KMS-11 (cell line): ENCODE data around the gene SEC22A.

Source experiments
- H2AFZ ChIP-seq: fragments of 200-600 bp; sonication (generic); 2 replicates; pipeline ENCODE4 v1.6.1; 2016; ENCODE audit warnings: antibody characterized with exemption, mixed run types, low read depth
- H3K27ac ChIP-seq: fragments of 200-600 bp; sonication (generic); 2 replicates; pipeline ENCODE4 v1.6.1; 2016; ENCODE audit warnings: mild to moderate bottlenecking, mixed run types
- H3K27me3 ChIP-seq: fragments of 200-600 bp; sonication (generic); 2 replicates; pipeline ENCODE4 v1.6.1; 2017; ENCODE audit warnings: mild to moderate bottlenecking, low read depth, mixed run types, moderate library complexity; ENCODE audit not compliant: insufficient read depth
- H3K36me3 ChIP-seq: fragments of 200-600 bp; sonication (generic); 2 replicates; pipeline ENCODE4 v1.6.1; 2017; ENCODE audit warnings: mild to moderate bottlenecking, mixed run types; ENCODE audit not compliant: insufficient read depth
- H3K4me1 ChIP-seq: fragments of 200-600 bp; sonication (generic); 2 replicates; pipeline ENCODE4 v1.6.1; 2016; ENCODE audit warnings: mild to moderate bottlenecking, low read depth, mixed run types; ENCODE audit not compliant: poor library complexity, severe bottlenecking
- H3K4me2 ChIP-seq: fragments of 200-600 bp; sonication (generic); 2 replicates; pipeline ENCODE4 v1.7.0; 2016; ENCODE audit warnings: mild to moderate bottlenecking, mixed run types
- H3K4me3 ChIP-seq: fragments of 200-600 bp; sonication (generic); IDR thresholded peaks from 2 replicates; pipeline ENCODE4 v1.6.1; 2017; ENCODE audit warnings: low read depth, low read length, mixed read lengths; ENCODE audit not compliant: insufficient read depth
- H3K79me2 ChIP-seq: fragments of 200-600 bp; sonication (generic); 2 replicates; pipeline ENCODE4 v1.6.1; 2016; ENCODE audit warnings: low read depth, mixed run types; ENCODE audit not compliant: insufficient read depth
- H3K9ac ChIP-seq: fragments of 200-600 bp; sonication (generic); 2 replicates; pipeline ENCODE4 v1.6.1; 2016; ENCODE audit warnings: mild to moderate bottlenecking, mixed run types
- H4K20me1 ChIP-seq: fragments of 200-600 bp; sonication (generic); 2 replicates; pipeline ENCODE4 v1.6.1; 2016; ENCODE audit warnings: mild to moderate bottlenecking, mixed run types; ENCODE audit not compliant: insufficient read depth
- CTCF ChIP-seq: fragments of 200-600 bp; sonication (generic); conservative IDR thresholded peaks from 2 replicates; pipeline ENCODE4 v1.6.1; 2017; ENCODE audit warnings: low read depth, mild to moderate bottlenecking, antibody characterized with exemption, low read length, moderate library complexity, mixed read lengths

SEC22A gene

GRCh38 chr3:123262868-123263267 is 61.1 kb downstream of the SEC22A start:
- no peak overlapping the region for H3K4me2 ChIP-seq
- no peaks in the 10 kb centered on the region for H3K79me2 ChIP-seq
- H2AFZ ChIP-seq: no peak overlapping the region
- no peaks in the 10 kb centered on the region for H4K20me1 ChIP-seq
- no peak overlapping the region for H3K4me3 ChIP-seq
- H3K9ac ChIP-seq: no peak overlapping the region
- no peak for TF ChIP-seq CTCF
- no peaks in the 10 kb centered on the region for H3K36me3 ChIP-seq
- H3K4me1 ChIP-seq: peaks cover 17% of the 10 kb centered on the region
- H3K27me3 ChIP-seq: no peaks in the 10 kb centered on the region
- H3K27ac ChIP-seq: no peak overlapping the region

DNA sequence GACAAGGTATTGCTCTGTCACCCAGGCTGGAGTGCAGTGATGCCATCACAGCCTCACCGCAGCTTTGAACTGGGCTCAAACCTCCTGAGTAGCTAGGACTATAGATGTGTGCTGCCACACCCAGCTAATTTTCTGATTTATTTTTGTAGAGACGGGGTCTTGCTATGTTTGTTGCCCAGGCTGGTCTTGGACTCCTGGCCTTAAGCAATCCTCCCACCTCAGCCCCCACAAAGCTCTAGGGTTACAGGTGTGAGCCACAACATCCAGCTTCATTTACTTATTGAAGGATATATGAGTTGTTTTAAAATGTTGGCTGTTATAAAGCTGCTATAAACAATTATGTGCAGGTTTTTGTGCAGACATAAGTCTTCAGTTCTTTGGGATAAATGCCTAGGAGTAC is 62.2 kb downstream of the SEC22A start:
- no peak for TF ChIP-seq CTCF
- Histone ChIP-seq H3K36me3 (no peaks in the 10 kb centered on the region), H3K4me3 (no peak overlapping the region), H3K4me1 (peaks cover 13% of the 10 kb centered on the region), H4K20me1 (no peaks in the 10 kb centered on the region), H2AFZ (no peak overlapping the region), H3K79me2 (no peaks in the 10 kb centered on the region), H3K27ac (no peak overlapping the region), H3K4me2 (no peak overlapping the region), H3K9ac (no peak overlapping the region), H3K27me3 (no peaks in the 10 kb centered on the region)

- Histone ChIP-seq H3K4me3 (no peak overlapping the region), H3K27ac (no peak overlapping the region), H3K79me2 (no peaks in the 10 kb centered on the region), H3K27me3 (no peaks in the 10 kb centered on the region), H3K4me1 (no peaks in the 10 kb centered on the region), H4K20me1 (no peaks in the 10 kb centered on the region), H3K36me3 (no peaks in the 10 kb centered on the region), H2AFZ (no peak overlapping the region), H3K9ac (no peak overlapping the region), H3K4me2 (no peak overlapping the region)
- no peak for TF ChIP-seq CTCF
These were observed 66.1 kb downstream of the SEC22A start for GRCh38 chr3:123267821-123268220.

GRCh38 chr3:123270818-123271217 is 69.1 kb downstream of the SEC22A start:
- Histone ChIP-seq H3K4me1 (no peaks in the 10 kb centered on the region), H3K79me2 (no peaks in the 10 kb centered on the region), H3K9ac (no peak overlapping the region), H4K20me1 (no peaks in the 10 kb centered on the region), H2AFZ (no peak overlapping the region), H3K27ac (no peak overlapping the region), H3K4me3 (no peak overlapping the region), H3K4me2 (no peak overlapping the region), H3K36me3 (no peaks in the 10 kb centered on the region), H3K27me3 (no peaks in the 10 kb centered on the region)
- TF ChIP-seq CTCF: no peak
